GM21423 (cell line): ENCODE measurements around the gene GNAQ.
"Not testable (repeated sequence)": the region's sequence is repeated elsewhere in the genome, so short reads cannot be mapped to it uniquely, and the experiment has no call there.

Source experiments
- ATAC-seq: cut with Tn5 transposase; IDR thresholded peaks from one replicate; pipeline ENCODE4 v1.9.1; 2021; ENCODE audit warnings: mild to moderate bottlenecking, moderate library complexity; ENCODE audit not compliant: unreplicated experiment

Gene GNAQ

GRCh38 chr9:77751341-77752091, 280.1 kb downstream of the GNAQ start:
- ATAC-seq = no peak

- no peak for ATAC-seq
Measured at GRCh38 chr9:77750981-77751340, 280.6 kb downstream of the GNAQ start.

GRCh38 chr9:77750284-77750683, 281.3 kb downstream of the GNAQ start:
- no peak for ATAC-seq

GRCh38 chr9:77748214-77748772, 283.3 kb downstream of the GNAQ start:
- no peak for ATAC-seq

GRCh38 chr9:77747163-77747562, 284.4 kb downstream of the GNAQ start:
- no peak for ATAC-seq

GRCh38 chr9:77744841-77745430, 286.7 kb downstream of the GNAQ start:
- no peak for ATAC-seq

GRCh38 chr9:77743386-77743785, 288.2 kb downstream of the GNAQ start:
- ATAC-seq = no peak

- no peak for ATAC-seq
Measured at GRCh38 chr9:77738932-77739331, 292.7 kb downstream of the GNAQ start.

- ATAC-seq = no peak
Measured at GRCh38 chr9:77735494-77735893, 296.1 kb downstream of the GNAQ start.

- no peak for ATAC-seq
Measured at GRCh38 chr9:77731930-77732329, 299.7 kb downstream of the GNAQ start.

GRCh38 chr9:77731008-77731698, 300.5 kb downstream of the GNAQ start:
- ATAC-seq = no peak

GRCh38 chr9:77729177-77729576, 302.4 kb downstream of the GNAQ start:
- ATAC-seq = no peak

GRCh38 chr9:77726814-77727213, 304.8 kb downstream of the GNAQ start:
- ATAC-seq = no peak

- ATAC-seq = no peak
Measured at GRCh38 chr9:77726289-77726688, 305.3 kb downstream of the GNAQ start.

GRCh38 chr9:77725820-77726219, 305.8 kb downstream of the GNAQ start:
- ATAC-seq = no peak

GRCh38 chr9:77725046-77725694, 306.4 kb downstream of the GNAQ start:
- ATAC-seq = no peak

GRCh38 chr9:77721156-77721555, 310.5 kb downstream of the GNAQ start:
- ATAC-seq = not testable (repeated sequence)

- no peak for ATAC-seq
Measured at GRCh38 chr9:77719321-77719720, 312.3 kb downstream of the GNAQ start.

- not testable (repeated sequence) for ATAC-seq
Measured at GRCh38 chr9:77718298-77718640, 313.3 kb downstream of the GNAQ start.

GRCh38 chr9:77717608-77718297, 313.9 kb downstream of the GNAQ start:
- ATAC-seq = not testable (repeated sequence)

GRCh38 chr9:77714077-77714549, 317.5 kb downstream of the GNAQ start:
- no peak for ATAC-seq
